MCF 10A (cell line): ENCODE measurements around the gene VMA21. TPM values are rescaled to one million over a fixed set of nuclear protein-coding genes. Genes with fewer than 3 reads are reported as not detected.
A peak's percentile ranks its signal among the peaks of the same experiment; 100 is the strongest.

Experiments used
- BruUV-seq: library from RNA; stranded (reverse); fragments of 400-500 nt; replicated peaks from 2 replicates; lab custom pipeline; 2021; lab: Mats Ljungman, UMichigan
- CTCF ChIA-PET: fragments of 300-600 bp; sonication (Branson Sonifier 250); formaldehyde crosslinking; extraction: SDS; loops from one replicate; lab custom pipeline; 2021; ENCODE audit warnings: antibody characterized with exemption, inconsistent platforms; lab: Yijun Ruan, JAX
- POLR2A ChIA-PET: fragments of 300-600, 350-650 bp; sonication (Branson Sonifier 250); formaldehyde crosslinking; extraction: SDS; loops from one replicate; lab custom pipeline; 2020; ENCODE audit warnings: antibody characterized with exemption, inconsistent platforms; lab: Yijun Ruan, JAX
- DNase-seq: peaks from one replicate; pipeline ENCODE4 v3.0.0-alpha.2; 2018; ENCODE audit not compliant: unreplicated experiment
- H3K27ac Mint-ChIP-seq: one replicate; pipeline ENCODE4 v1.8.0; 2022; ENCODE audit warnings: mild to moderate bottlenecking, low read depth, mixed read lengths; ENCODE audit not compliant: unreplicated experiment
- H3K27me3 Mint-ChIP-seq: one replicate; pipeline ENCODE4 v1.8.0; 2022; ENCODE audit warnings: mixed read lengths; ENCODE audit not compliant: insufficient read depth, unreplicated experiment
- H3K36me3 Mint-ChIP-seq: one replicate; pipeline ENCODE4 v1.8.0; 2022; ENCODE audit warnings: mild to moderate bottlenecking, moderate library complexity, mixed read lengths; ENCODE audit not compliant: insufficient read depth, unreplicated experiment
- H3K4me1 Mint-ChIP-seq: one replicate; pipeline ENCODE4 v1.8.0; 2022; ENCODE audit warnings: mixed read lengths; ENCODE audit not compliant: insufficient read depth, unreplicated experiment
- H3K4me3 Mint-ChIP-seq: one replicate; pipeline ENCODE4 v1.8.0; 2022; ENCODE audit warnings: mild to moderate bottlenecking, moderate library complexity, mixed read lengths; ENCODE audit not compliant: unreplicated experiment
- H3K9me3 Mint-ChIP-seq: one replicate; pipeline ENCODE4 v1.8.0; 2022; ENCODE audit warnings: mixed read lengths; ENCODE audit not compliant: unreplicated experiment
- intact Hi-C: fragments of 100-400 bp; cut with micrococcal nuclease; formaldehyde crosslinking; loops from 2 replicates; pipeline ENCODE4 v1.14.1; 2022
- total RNA-seq: library from RNA; stranded (reverse); gene quantifications from 2 replicates; pipeline ENCODE4 v1.2.3, GENCODE V29; 2022
- TF ChIP-seq, protein P1 (sequence below): fragments of 200-600 bp; IDR thresholded peaks from one replicate; pipeline ENCODE4 v1.8.0; 2022; ENCODE audit warnings: antibody characterized with exemption, mild to moderate bottlenecking; ENCODE audit not compliant: unreplicated experiment

Gene VMA21
- total RNA-seq, 1 experiment from 2014 or later: 46.0 TPM

GRCh38 chrX:151386838-151387459 lies 10.1 kb upstream of the VMA21 start:
- Mint-ChIP-seq H3K4me1 (no peaks in the 10 kb centered on the region), H3K27ac (no peak overlapping the region), H3K36me3 (peaks cover 4% of the 10 kb centered on the region), H3K9me3 (no peaks in the 10 kb centered on the region), H3K4me3 (no peak overlapping the region), H3K27me3 (no peaks in the 10 kb centered on the region)
- ChIA-PET POLR2A (no interaction called here), CTCF (no interaction called here)
- TF ChIP-seq, protein P1, sequence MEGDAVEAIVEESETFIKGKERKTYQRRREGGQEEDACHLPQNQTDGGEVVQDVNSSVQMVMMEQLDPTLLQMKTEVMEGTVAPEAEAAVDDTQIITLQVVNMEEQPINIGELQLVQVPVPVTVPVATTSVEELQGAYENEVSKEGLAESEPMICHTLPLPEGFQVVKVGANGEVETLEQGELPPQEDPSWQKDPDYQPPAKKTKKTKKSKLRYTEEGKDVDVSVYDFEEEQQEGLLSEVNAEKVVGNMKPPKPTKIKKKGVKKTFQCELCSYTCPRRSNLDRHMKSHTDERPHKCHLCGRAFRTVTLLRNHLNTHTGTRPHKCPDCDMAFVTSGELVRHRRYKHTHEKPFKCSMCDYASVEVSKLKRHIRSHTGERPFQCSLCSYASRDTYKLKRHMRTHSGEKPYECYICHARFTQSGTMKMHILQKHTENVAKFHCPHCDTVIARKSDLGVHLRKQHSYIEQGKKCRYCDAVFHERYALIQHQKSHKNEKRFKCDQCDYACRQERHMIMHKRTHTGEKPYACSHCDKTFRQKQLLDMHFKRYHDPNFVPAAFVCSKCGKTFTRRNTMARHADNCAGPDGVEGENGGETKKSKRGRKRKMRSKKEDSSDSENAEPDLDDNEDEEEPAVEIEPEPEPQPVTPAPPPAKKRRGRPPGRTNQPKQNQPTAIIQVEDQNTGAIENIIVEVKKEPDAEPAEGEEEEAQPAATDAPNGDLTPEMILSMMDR: no peak
- BruUV-seq: no TSS peak
- peak; percentile 36 for DNase-seq
- intact Hi-C loops: no loop called here

DNA sequence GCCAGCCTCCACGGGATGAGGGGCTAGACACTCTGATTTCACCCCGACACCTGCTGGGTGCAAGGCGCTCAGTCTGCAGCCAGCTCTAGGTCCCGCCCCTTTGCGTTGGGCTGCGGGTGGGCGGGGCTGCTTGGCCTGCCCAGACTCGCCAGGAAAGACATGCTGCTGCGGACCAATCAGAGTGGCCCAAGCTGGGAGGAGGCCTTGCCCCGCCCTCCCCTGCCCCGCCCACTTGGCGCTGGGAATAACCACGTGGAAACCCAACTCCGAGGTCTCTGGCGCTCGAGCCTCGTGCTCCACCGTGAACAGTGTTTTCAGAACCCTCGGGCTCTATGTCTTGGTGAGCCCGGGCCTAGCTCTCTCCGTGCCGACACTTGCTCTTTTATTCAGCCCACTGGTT lies 5.3 kb upstream of the VMA21 start:
- BruUV-seq: no TSS peak
- peaks cover 4% of the 10 kb centered on the region for H3K36me3 Mint-ChIP-seq
- no peaks in the 10 kb centered on the region for H3K4me1 Mint-ChIP-seq
- POLR2A ChIA-PET: no interaction called here
- CTCF ChIA-PET: no interaction called here
- H3K4me3 Mint-ChIP-seq: no peak overlapping the region
- no peaks in the 10 kb centered on the region for H3K27me3 Mint-ChIP-seq
- TF ChIP-seq, protein P1: no peak
- intact Hi-C loops: no loop called here
- no peak for DNase-seq
- no peak overlapping the region for H3K27ac Mint-ChIP-seq
- H3K9me3 Mint-ChIP-seq: peaks cover 5% of the 10 kb centered on the region

- Mint-ChIP-seq H3K27ac (no peak overlapping the region), H3K9me3 (peaks cover 5% of the 10 kb centered on the region), H3K4me1 (peaks cover 4% of the 10 kb centered on the region), H3K36me3 (peaks cover 4% of the 10 kb centered on the region), H3K4me3 (no peak overlapping the region), H3K27me3 (no peaks in the 10 kb centered on the region)
- intact Hi-C loops: no loop called here
- no TSS peak for BruUV-seq
- ChIA-PET CTCF (interaction anchor here (0.6 kb wide), 1 partner anchor 284 kb away, joined by 3 read pairs; no protein-coding TSS in a partner anchor), POLR2A (no interaction called here)
- TF ChIP-seq, protein P1: no peak
- DNase-seq: no peak
Measured at GRCh38 chrX:151393514-151393913, 3.5 kb upstream of the VMA21 start.

GRCh38 chrX:151396042-151396824 lies 773 bp upstream of the VMA21 start:
- intact Hi-C loops: no loop called here
- Mint-ChIP-seq H3K27me3 (no peaks in the 10 kb centered on the region), H3K4me3 (peak overlapping the region; percentile 78), H3K36me3 (peaks cover 4% of the 10 kb centered on the region), H3K27ac (peak overlapping the region; percentile 95), H3K4me1 (peaks cover 11% of the 10 kb centered on the region), H3K9me3 (peaks cover 5% of the 10 kb centered on the region)
- ChIA-PET CTCF (no interaction called here), POLR2A (interaction anchor here (0.6 to 2.3 kb wide), 11 partner anchors 10 to 297 kb away, joined by 3 to 9 read pairs (median 5); no protein-coding TSS in a partner anchor)
- DNase-seq: no peak
- TF ChIP-seq, protein P1: no peak
- TSS peak; percentile 84 for BruUV-seq
